ENCODE measurements around the gene PEAK3. TPM values are rescaled to one million over a fixed set of nuclear protein-coding genes. Genes with fewer than 3 reads are reported as not detected.
"Not testable (repeated sequence)": the region's sequence is repeated elsewhere in the genome, so short reads cannot be mapped to it uniquely, and the experiment has no call there.

The PEAK3 gene
- total and polyA plus RNA-seq, 4 donors = 0.31 to 7.4 (median 3.8) TPM

DNA sequence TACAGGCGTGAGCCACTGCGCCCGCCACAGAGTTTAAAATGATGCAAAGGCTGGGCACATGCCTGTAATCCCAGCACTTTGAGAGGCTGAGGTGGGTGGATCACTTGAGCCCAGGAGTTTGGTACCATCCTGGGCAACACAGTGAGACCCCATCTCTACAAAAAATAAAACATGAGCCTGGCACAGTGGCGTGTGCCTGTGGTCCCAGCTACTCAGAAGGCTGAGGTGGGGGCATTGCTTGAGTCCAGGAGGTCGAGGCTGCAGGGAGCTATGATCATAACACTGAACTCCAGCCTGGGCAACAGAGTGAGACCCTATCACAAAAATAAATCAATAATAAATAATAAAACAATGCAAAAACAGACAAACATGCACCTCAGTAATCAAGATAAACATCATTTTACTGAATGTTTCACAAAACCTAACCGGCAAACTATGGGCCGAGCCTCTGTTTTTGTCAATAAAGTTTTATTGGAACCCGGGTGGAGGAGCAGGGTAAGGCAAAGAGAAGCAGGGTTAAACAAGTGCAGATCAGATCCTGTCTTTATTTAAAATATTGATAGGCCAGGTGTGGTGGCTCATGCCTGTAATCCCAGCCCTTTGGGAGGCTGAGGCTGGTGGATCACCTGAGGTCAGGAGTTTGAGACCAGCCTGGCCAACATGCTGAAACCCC, 2.0 kb upstream of the PEAK3 start:
- H3K36me3 ChIP-seq (ENCODE audit: control insufficient read depth in 4 of 4, insufficient read depth in 4 of 4, low read length in 4 of 4) = no peaks in the 10 kb centered on the region
- ATAC-seq (ENCODE audit: insufficient read depth, low FRiP score) (no peak), DNase-seq (no peak)
- no peak overlapping the region for H3K4me3 ChIP-seq
- H3K4me1 ChIP-seq (ENCODE audit: control insufficient read depth in 5 of 5, insufficient read depth in 5 of 5, low read length in 5 of 5) = peaks cover 0 to 12% (median 3%) of the 10 kb centered on the region in 5 donors
- H3K27me3 ChIP-seq (ENCODE audit: control insufficient read depth in 3 of 3, insufficient read depth in 3 of 3, low read length in 2 of 3) = peaks cover 0 to 17% (median 4%) of the 10 kb centered on the region in 3 donors
- no peak overlapping the region for H3K9ac ChIP-seq (ENCODE audit: insufficient read depth in 1 of 2, low read length in 2 of 2)
- TF ChIP-seq, protein P1, sequence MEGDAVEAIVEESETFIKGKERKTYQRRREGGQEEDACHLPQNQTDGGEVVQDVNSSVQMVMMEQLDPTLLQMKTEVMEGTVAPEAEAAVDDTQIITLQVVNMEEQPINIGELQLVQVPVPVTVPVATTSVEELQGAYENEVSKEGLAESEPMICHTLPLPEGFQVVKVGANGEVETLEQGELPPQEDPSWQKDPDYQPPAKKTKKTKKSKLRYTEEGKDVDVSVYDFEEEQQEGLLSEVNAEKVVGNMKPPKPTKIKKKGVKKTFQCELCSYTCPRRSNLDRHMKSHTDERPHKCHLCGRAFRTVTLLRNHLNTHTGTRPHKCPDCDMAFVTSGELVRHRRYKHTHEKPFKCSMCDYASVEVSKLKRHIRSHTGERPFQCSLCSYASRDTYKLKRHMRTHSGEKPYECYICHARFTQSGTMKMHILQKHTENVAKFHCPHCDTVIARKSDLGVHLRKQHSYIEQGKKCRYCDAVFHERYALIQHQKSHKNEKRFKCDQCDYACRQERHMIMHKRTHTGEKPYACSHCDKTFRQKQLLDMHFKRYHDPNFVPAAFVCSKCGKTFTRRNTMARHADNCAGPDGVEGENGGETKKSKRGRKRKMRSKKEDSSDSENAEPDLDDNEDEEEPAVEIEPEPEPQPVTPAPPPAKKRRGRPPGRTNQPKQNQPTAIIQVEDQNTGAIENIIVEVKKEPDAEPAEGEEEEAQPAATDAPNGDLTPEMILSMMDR (IDR thresholded peaks at IDR 0.05; ENCODE audit: control extremely low read depth, extremely low read depth) = no peak
- no peak overlapping the region for H3K27ac ChIP-seq (ENCODE audit: low read depth in 1 of 2, low read length in 1 of 2)
- 90 to 95% methylated on average over 8 of the region's 8 CpGs for WGBS, 2 donors
- no peaks in the 10 kb centered on the region for H3K9me3 ChIP-seq (ENCODE audit: control insufficient read depth in 4 of 4, insufficient read depth in 3 of 4, low read length in 3 of 4)

DNA sequence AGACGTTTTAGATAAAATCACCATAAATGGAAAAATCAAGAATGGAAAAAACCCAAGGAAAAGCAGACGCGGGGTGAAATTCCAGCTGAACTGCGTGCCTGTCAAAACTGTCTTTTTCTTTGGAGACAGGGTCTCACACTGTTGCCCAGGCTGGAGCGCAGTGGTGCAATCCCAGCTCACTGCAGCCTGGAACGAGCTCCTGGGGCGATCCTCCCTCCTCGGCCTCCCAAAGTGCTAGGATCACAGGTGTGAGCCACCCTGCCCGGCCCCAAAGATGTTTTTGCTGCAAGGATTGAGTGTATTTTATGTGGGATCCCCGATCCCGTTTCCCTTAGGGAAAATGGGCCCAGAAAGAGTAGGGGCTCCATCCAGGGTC, 875 bp upstream of the PEAK3 start:
- no peak overlapping the region for H3K4me3 ChIP-seq
- no peak for ATAC-seq (ENCODE audit: insufficient read depth, low FRiP score)
- no peak overlapping the region for H3K27ac ChIP-seq (ENCODE audit: low read depth in 1 of 2, low read length in 1 of 2)
- H3K9me3 ChIP-seq (ENCODE audit: control insufficient read depth in 4 of 4, insufficient read depth in 3 of 4, low read length in 3 of 4) = no peaks in the 10 kb centered on the region
- peak in 1 of 3 donors; percentile 11 for DNase-seq
- WGBS, 2 donors = 72% methylated on average over 11 of the region's 11 CpGs
- H3K36me3 ChIP-seq (ENCODE audit: control insufficient read depth in 4 of 4, insufficient read depth in 4 of 4, low read length in 4 of 4) = no peaks in the 10 kb centered on the region
- TF ChIP-seq, protein P1 (IDR thresholded peaks at IDR 0.05; ENCODE audit: control extremely low read depth, extremely low read depth) = no peak
- peaks cover 0 to 6% (median 0%) of the 10 kb centered on the region in 3 donors for H3K27me3 ChIP-seq (ENCODE audit: control insufficient read depth in 3 of 3, insufficient read depth in 3 of 3, low read length in 2 of 3)
- H3K4me1 ChIP-seq (ENCODE audit: control insufficient read depth in 5 of 5, insufficient read depth in 5 of 5, low read length in 5 of 5) = peaks cover 0 to 12% (median 3%) of the 10 kb centered on the region in 5 donors
- no peak overlapping the region for H3K9ac ChIP-seq (ENCODE audit: insufficient read depth in 1 of 2, low read length in 2 of 2)

DNA sequence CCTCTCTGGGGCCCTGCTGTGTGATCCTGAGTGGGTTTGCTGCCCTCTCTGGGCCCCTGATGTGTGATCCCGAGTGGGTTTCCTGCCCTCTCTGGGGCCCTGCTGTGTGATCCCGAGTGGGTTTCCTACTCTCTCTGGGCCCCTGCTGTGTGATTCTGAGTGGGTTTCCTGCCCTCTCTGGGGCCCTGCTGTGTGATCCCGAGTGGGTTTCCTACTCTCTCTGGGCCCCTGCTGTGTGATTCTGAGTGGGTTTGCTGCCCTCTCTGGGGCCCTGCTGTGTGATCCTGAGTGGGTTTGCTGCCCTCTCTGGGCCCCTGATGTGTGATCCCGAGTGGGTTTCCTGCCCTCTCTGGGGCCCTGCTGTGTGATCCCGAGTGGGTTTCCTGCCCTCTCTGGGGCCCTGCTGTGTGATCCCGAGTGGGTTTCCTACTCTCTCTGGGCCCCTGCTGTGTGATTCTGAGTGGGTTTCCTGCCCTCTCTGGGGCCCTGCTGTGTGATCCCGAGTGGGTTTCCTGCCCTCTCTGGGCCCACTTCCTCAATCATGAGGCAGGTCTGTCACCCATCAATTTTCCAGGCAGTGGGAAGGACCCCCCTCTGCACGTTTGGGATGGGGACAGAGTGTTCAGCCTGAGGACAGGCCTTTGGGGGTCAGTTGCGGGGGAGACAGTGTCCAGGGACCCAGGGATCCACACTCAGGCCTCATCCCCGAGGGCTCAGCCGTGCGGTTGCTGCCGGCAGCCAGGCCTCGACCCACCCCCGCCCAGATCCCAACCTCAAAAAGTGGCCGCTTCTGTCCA, 512 bp downstream of the PEAK3 start:
- Histone ChIP-seq H3K4me3 (peak overlapping the region; percentile 14), H3K4me1 (ENCODE audit: control insufficient read depth in 5 of 5, insufficient read depth in 5 of 5, low read length in 5 of 5) (peaks cover 0 to 12% (median 3%) of the 10 kb centered on the region in 5 donors), H3K27ac (ENCODE audit: low read depth in 1 of 2, low read length in 1 of 2) (peak overlapping the region in 1 of 2 donors; percentile 71)
- 13 to 22% methylated on average over 15 to 16 of the region's 16 CpGs for WGBS, 2 donors
- H3K9ac ChIP-seq (ENCODE audit: insufficient read depth in 1 of 2, low read length in 2 of 2); ATAC-seq (ENCODE audit: insufficient read depth, low FRiP score); H3K36me3 ChIP-seq (ENCODE audit: control insufficient read depth in 4 of 4, insufficient read depth in 4 of 4, low read length in 4 of 4); H3K27me3 ChIP-seq (ENCODE audit: control insufficient read depth in 3 of 3, insufficient read depth in 3 of 3, low read length in 2 of 3); DNase-seq; H3K9me3 ChIP-seq (ENCODE audit: control insufficient read depth in 4 of 4, insufficient read depth in 3 of 4, low read length in 3 of 4): not testable (repeated sequence)

DNA sequence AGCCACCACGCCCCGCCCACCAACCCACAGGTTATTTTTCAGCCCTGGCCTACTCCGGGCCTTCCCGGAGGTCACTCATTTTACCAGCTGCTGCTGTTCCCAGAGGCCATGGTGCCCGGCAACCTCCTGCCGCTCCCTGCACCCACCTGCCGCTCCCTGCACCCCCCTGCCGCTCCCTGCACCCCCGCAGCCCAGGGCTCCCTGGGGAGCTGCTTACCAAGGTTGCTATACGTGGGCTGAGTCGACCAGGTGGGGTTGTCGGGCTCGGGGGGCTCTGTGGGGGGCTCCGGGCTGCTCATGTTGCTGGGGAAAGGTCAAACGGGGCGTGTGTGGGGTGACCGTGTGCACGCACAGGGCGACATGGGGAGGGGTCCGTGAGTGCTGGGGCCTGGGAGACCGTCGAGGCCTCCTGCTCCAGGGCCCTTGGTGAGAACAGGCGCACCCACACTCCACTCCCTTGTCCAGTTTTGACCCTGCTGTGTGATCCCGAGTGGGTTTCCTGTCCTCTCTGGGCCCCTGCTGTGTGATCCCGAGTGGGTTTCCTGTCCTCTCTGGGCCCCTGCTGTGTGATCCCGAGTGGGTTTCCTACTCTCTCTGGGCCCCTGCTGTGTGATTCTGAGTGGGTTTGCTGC, 1.2 kb downstream of the PEAK3 start:
- Histone ChIP-seq H3K27ac (ENCODE audit: low read depth in 1 of 2, low read length in 1 of 2) (no peak overlapping the region), H3K36me3 (ENCODE audit: control insufficient read depth in 4 of 4, insufficient read depth in 4 of 4, low read length in 4 of 4) (peaks cover 0 to 8% (median 0%) of the 10 kb centered on the region in 4 donors), H3K27me3 (ENCODE audit: control insufficient read depth in 3 of 3, insufficient read depth in 3 of 3, low read length in 2 of 3) (no peaks in the 10 kb centered on the region), H3K9ac (ENCODE audit: insufficient read depth in 1 of 2, low read length in 2 of 2) (no peak overlapping the region), H3K9me3 (ENCODE audit: control insufficient read depth in 4 of 4, insufficient read depth in 3 of 4, low read length in 3 of 4) (no peaks in the 10 kb centered on the region), H3K4me1 (ENCODE audit: control insufficient read depth in 5 of 5, insufficient read depth in 5 of 5, low read length in 5 of 5) (peaks cover 0 to 19% (median 4%) of the 10 kb centered on the region in 5 donors), H3K4me3 (no peak overlapping the region)
- DNase-seq (no peak), ATAC-seq (ENCODE audit: insufficient read depth, low FRiP score) (no peak)
- TF ChIP-seq, protein P1 (IDR thresholded peaks at IDR 0.05; ENCODE audit: control extremely low read depth, extremely low read depth) = no peak
- WGBS, 2 donors = 80 to 81% methylated on average over 20 to 26 of the region's 26 CpGs
